ENCODE results near the gene RAN. TPM values are rescaled to one million over a fixed set of nuclear protein-coding genes. Genes with fewer than 3 reads are reported as not detected.
A peak's percentile ranks its signal among the peaks of the same experiment; 100 is the strongest.
"Not testable (repeated sequence)": the region's sequence is repeated elsewhere in the genome, so short reads cannot be mapped to it uniquely, and the experiment has no call there.

Gene RAN
- total RNA-seq, 2 experiments from 2014 or later, result 1,319 to 1,332 TPM

GRCh38 chr12:130856088-130856487, 15.8 kb upstream of the RAN start:
- CTCF ChIA-PET, result no interaction called here
- POLR2A ChIA-PET, result no interaction called here
- DNase-seq, result no peak
- no peak for ATAC-seq
- peaks cover 5% of the 10 kb centered on the region for H3K9me3 Mint-ChIP-seq (ENCODE audit: insufficient read depth)
- no peak overlapping the region for H3K27ac Mint-ChIP-seq
- H3K36me3 Mint-ChIP-seq (ENCODE audit: low read depth), result no peaks in the 10 kb centered on the region
- no peak overlapping the region for H3K4me3 Mint-ChIP-seq
- H3K4me1 Mint-ChIP-seq (ENCODE audit: low read depth), result no peaks in the 10 kb centered on the region
- peaks cover 6% of the 10 kb centered on the region for H3K27me3 Mint-ChIP-seq (ENCODE audit: low read depth)

- CTCF ChIA-PET, result interaction anchor here (0.8 kb wide), 1 partner anchor 18 kb away, joined by 3 read pairs; no protein-coding TSS in a partner anchor
- peaks cover 5% of the 10 kb centered on the region for H3K9me3 Mint-ChIP-seq (ENCODE audit: insufficient read depth)
Observed at GRCh38 chr12:130858084-130858483, 13.8 kb upstream of the RAN start.

GRCh38 chr12:130859161-130859560, 12.7 kb upstream of the RAN start:
- CTCF ChIA-PET, result no interaction called here
- peaks cover 5% of the 10 kb centered on the region for H3K9me3 Mint-ChIP-seq (ENCODE audit: insufficient read depth)
- no peaks in the 10 kb centered on the region for H3K4me1 Mint-ChIP-seq (ENCODE audit: low read depth)
- peaks cover 6% of the 10 kb centered on the region for H3K27me3 Mint-ChIP-seq (ENCODE audit: low read depth)
- ATAC-seq, result no peak
- POLR2A ChIA-PET, result no interaction called here
- no peak overlapping the region for H3K27ac Mint-ChIP-seq
- H3K4me3 Mint-ChIP-seq, result no peak overlapping the region
- H3K36me3 Mint-ChIP-seq (ENCODE audit: low read depth), result no peaks in the 10 kb centered on the region
- no peak for DNase-seq

More at GRCh38 chr12:130858084-130858483, 13.8 kb upstream of the RAN start:
- ATAC-seq, result no peak
- Mint-ChIP-seq H3K4me1 (ENCODE audit: low read depth) (no peaks in the 10 kb centered on the region), H3K27me3 (ENCODE audit: low read depth) (peaks cover 6% of the 10 kb centered on the region), H3K27ac (no peak overlapping the region), H3K36me3 (ENCODE audit: low read depth) (no peaks in the 10 kb centered on the region), H3K4me3 (no peak overlapping the region)
- POLR2A ChIA-PET, result no interaction called here
- no peak for DNase-seq

GRCh38 chr12:130860311-130860710, 11.6 kb upstream of the RAN start:
- Mint-ChIP-seq H3K9me3 (ENCODE audit: insufficient read depth) (peaks cover 5% of the 10 kb centered on the region), H3K27ac (no peak overlapping the region), H3K36me3 (ENCODE audit: low read depth) (no peaks in the 10 kb centered on the region), H3K4me3 (no peak overlapping the region), H3K27me3 (ENCODE audit: low read depth) (peaks cover 6% of the 10 kb centered on the region), H3K4me1 (ENCODE audit: low read depth) (no peaks in the 10 kb centered on the region)
- DNase-seq (no peak), ATAC-seq (no peak)
- CTCF ChIA-PET, result no interaction called here
- POLR2A ChIA-PET, result no interaction called here

GRCh38 chr12:130862161-130862560, 9.7 kb upstream of the RAN start:
- H3K9me3 Mint-ChIP-seq (ENCODE audit: insufficient read depth), result peaks cover under 1% of the 10 kb centered on the region
- no peak for DNase-seq
- ChIA-PET CTCF (no interaction called here), POLR2A (no interaction called here)
- peaks cover 2% of the 10 kb centered on the region for H3K36me3 Mint-ChIP-seq (ENCODE audit: low read depth)
- no peak overlapping the region for H3K27ac Mint-ChIP-seq
- no peaks in the 10 kb centered on the region for H3K27me3 Mint-ChIP-seq (ENCODE audit: low read depth)
- no peaks in the 10 kb centered on the region for H3K4me1 Mint-ChIP-seq (ENCODE audit: low read depth)
- ATAC-seq, result no peak
- no peak overlapping the region for H3K4me3 Mint-ChIP-seq

- H3K9me3 Mint-ChIP-seq (ENCODE audit: insufficient read depth); H3K36me3 Mint-ChIP-seq (ENCODE audit: low read depth); H3K4me1 Mint-ChIP-seq (ENCODE audit: low read depth); H3K4me3 Mint-ChIP-seq; H3K27me3 Mint-ChIP-seq (ENCODE audit: low read depth); DNase-seq; POLR2A ChIA-PET; CTCF ChIA-PET; ATAC-seq; H3K27ac Mint-ChIP-seq: not testable (repeated sequence)
Observed at GRCh38 chr12:130862771-130863170, 9.1 kb upstream of the RAN start.

GRCh38 chr12:130863298-130863697, 8.6 kb upstream of the RAN start:
- Mint-ChIP-seq H3K27me3 (ENCODE audit: low read depth) (no peaks in the 10 kb centered on the region), H3K9me3 (ENCODE audit: insufficient read depth) (no peaks in the 10 kb centered on the region), H3K4me3 (no peak overlapping the region), H3K36me3 (ENCODE audit: low read depth) (peaks cover 2% of the 10 kb centered on the region), H3K4me1 (ENCODE audit: low read depth) (peaks cover 4% of the 10 kb centered on the region), H3K27ac (no peak overlapping the region)
- ChIA-PET POLR2A (no interaction called here), CTCF (no interaction called here)
- DNase-seq (no peak), ATAC-seq (no peak)

GRCh38 chr12:130868412-130868811, 3.5 kb upstream of the RAN start:
- DNase-seq (no peak), ATAC-seq (no peak)
- H3K36me3 Mint-ChIP-seq (ENCODE audit: low read depth), result peaks cover 12% of the 10 kb centered on the region
- no peaks in the 10 kb centered on the region for H3K9me3 Mint-ChIP-seq (ENCODE audit: insufficient read depth)
- H3K27ac Mint-ChIP-seq, result peak overlapping the region; percentile 39
- H3K27me3 Mint-ChIP-seq (ENCODE audit: low read depth), result no peaks in the 10 kb centered on the region
- no peak overlapping the region for H3K4me3 Mint-ChIP-seq
- peaks cover 26% of the 10 kb centered on the region for H3K4me1 Mint-ChIP-seq (ENCODE audit: low read depth)
- CTCF ChIA-PET, result interaction anchor here (1.1 kb wide), 1 partner anchor 48 kb away, joined by 3 read pairs; no protein-coding TSS in a partner anchor
- POLR2A ChIA-PET, result no interaction called here

GRCh38 chr12:130870442-130871285, 1.2 kb upstream of the RAN start:
- CTCF ChIA-PET, result interaction anchor here (0.8 to 1.6 kb wide), 9 partner anchors 18 to 53 kb away, joined by 3 to 13 read pairs (median 4); partner anchors contain the start of gene STX2
- Mint-ChIP-seq H3K36me3 (ENCODE audit: low read depth) (peaks cover 34% of the 10 kb centered on the region), H3K27ac (peak overlapping the region; percentile 96), H3K4me3 (peak overlapping the region; percentile 85), H3K9me3 (ENCODE audit: insufficient read depth) (no peaks in the 10 kb centered on the region), H3K4me1 (ENCODE audit: low read depth) (peaks cover 43% of the 10 kb centered on the region), H3K27me3 (ENCODE audit: low read depth) (no peaks in the 10 kb centered on the region)
- peak; percentile 61 for ATAC-seq
- peak; percentile 85 for DNase-seq
- POLR2A ChIA-PET, result interaction anchor here (0.7 to 1.4 kb wide), 4 partner anchors 10 to 840 kb away, joined by 3 to 4 read pairs (median 3); partner anchors contain the start of gene SFSWAP

- ATAC-seq, result peak; percentile 41
- no peaks in the 10 kb centered on the region for H3K9me3 Mint-ChIP-seq (ENCODE audit: insufficient read depth)
- CTCF ChIA-PET, result no interaction called here
- H3K36me3 Mint-ChIP-seq (ENCODE audit: low read depth), result peaks cover 49% of the 10 kb centered on the region
- POLR2A ChIA-PET, result no interaction called here
- peak overlapping the region; percentile 98 for H3K4me3 Mint-ChIP-seq
- peak overlapping the region; percentile 98 for H3K27ac Mint-ChIP-seq
- DNase-seq, result peak; percentile 46
- H3K27me3 Mint-ChIP-seq (ENCODE audit: low read depth), result no peaks in the 10 kb centered on the region
- peaks cover 59% of the 10 kb centered on the region for H3K4me1 Mint-ChIP-seq (ENCODE audit: low read depth)
Observed at GRCh38 chr12:130872179-130873096, 572 bp downstream of the RAN start.

- Mint-ChIP-seq H3K4me3 (peak overlapping the region; percentile 98), H3K36me3 (ENCODE audit: low read depth) (peaks cover 51% of the 10 kb centered on the region), H3K9me3 (ENCODE audit: insufficient read depth) (no peaks in the 10 kb centered on the region), H3K27ac (peak overlapping the region; percentile 98), H3K4me1 (ENCODE audit: low read depth) (peaks cover 59% of the 10 kb centered on the region), H3K27me3 (ENCODE audit: low read depth) (no peaks in the 10 kb centered on the region)
- POLR2A ChIA-PET, result no interaction called here
- CTCF ChIA-PET, result interaction anchor here (0.9 kb wide), 1 partner anchor 231 kb away, joined by 3 read pairs; no protein-coding TSS in a partner anchor
- ATAC-seq (no peak), DNase-seq (no peak)
Observed at GRCh38 chr12:130873106-130873795, 1.4 kb downstream of the RAN start.
